GM12878 (cell line): Measurements from ENCODE around the gene ZNF813. TPM values are rescaled to one million over a fixed set of nuclear protein-coding genes. Genes with fewer than 3 reads are reported as not detected.

Experiments used
- ATAC-seq: fragments of 200-7000 bp; cut with Tn5 transposase; 3 replicates; pipeline ENCODE4 v1.9.1; 2020; ENCODE audit warnings: mild to moderate bottlenecking, moderate library complexity
- BruUV-seq: library from RNA; stranded (reverse); fragments of 400-500 nt; replicated peaks from 2 replicates; lab custom pipeline; 2021; lab: Mats Ljungman, UMichigan
- CTCF ChIA-PET: fragments of 300-600 bp; sonication (Branson Sonifier 250); formaldehyde crosslinking; extraction: SDS; loops from one replicate; lab custom pipeline; 2021; ENCODE audit warnings: inconsistent platforms; lab: Yijun Ruan, JAX
- POLR2A ChIA-PET: fragments of 350-600 bp; formaldehyde crosslinking; extraction: SDS; loops from one replicate; lab custom pipeline; 2021; ENCODE audit warnings: inconsistent platforms; lab: Charles Lee
- RAD21 ChIA-PET: fragments of 300-600 bp; sonication (Branson Sonifier 250); formaldehyde crosslinking; loops from one replicate; lab custom pipeline; 2023; ENCODE audit warnings: antibody characterized with exemption; ENCODE audit not compliant: unreplicated experiment; lab: Charles Lee
- SMC1A ChIA-PET: fragments of 300-600 bp; sonication (Branson Sonifier 250); formaldehyde crosslinking; loops from one replicate; lab custom pipeline; 2023; ENCODE audit not compliant: unreplicated experiment, uncharacterized antibody; lab: Charles Lee
- DNase-seq: peaks from one replicate; pipeline ENCODE4 v3.0.0-alpha.2; 2011; ENCODE audit warnings: low read depth, low spot score
- FAIRE-seq: peaks from 3 replicates; lab custom pipeline; 2011; peaks lifted over from hg19 to GRCh38; lab: Jason Lieb, UNC
- H2AFZ ChIP-seq: 2 replicates; pipeline ENCODE4 v1.6.0; 2011; ENCODE audit warnings: low read depth, low read length, control low read depth; ENCODE audit not compliant: control insufficient read depth
- H3K27ac ChIP-seq: 2 replicates; pipeline ENCODE4 v1.5.1; 2011; ENCODE audit warnings: control low read depth; ENCODE audit not compliant: control insufficient read depth, insufficient read depth
- H3K27me3 ChIP-seq, 2 experiments: replicated peaks in 1 of 2; 2 replicates each; pipeline versions ENCODE4 v1.6.0 to v1.6.1; 2011; ENCODE audit warnings: low read length in 1 of 2; ENCODE audit not compliant: control insufficient read depth in 2 of 2, insufficient read depth in 2 of 2
- H3K36me3 ChIP-seq, 2 experiments: 2 replicates each; pipeline ENCODE4 v1.5.1; 2011; ENCODE audit warnings: low read length in 1 of 2; ENCODE audit not compliant: control insufficient read depth in 2 of 2, insufficient read depth in 2 of 2
- H3K4me1 ChIP-seq: 2 replicates; pipeline ENCODE4 v1.6.1; 2011; ENCODE audit warnings: mild to moderate bottlenecking, low read length, moderate library complexity, mixed read lengths; ENCODE audit not compliant: control insufficient read depth, insufficient read depth
- H3K4me2 ChIP-seq: 2 replicates; pipeline ENCODE4 v1.6.0; 2011; ENCODE audit warnings: control low read depth; ENCODE audit not compliant: control insufficient read depth, insufficient read depth
- H3K4me3 ChIP-seq: fragments of 200-600 bp; sonication (generic); 2 replicates; pipeline ENCODE4 v1.5.1; 2016
- H3K79me2 ChIP-seq: 2 replicates; pipeline ENCODE4 v1.6.0; 2011; ENCODE audit warnings: low read length; ENCODE audit not compliant: control insufficient read depth, insufficient read depth
- H3K9ac ChIP-seq: 2 replicates; pipeline ENCODE4 v1.8.0; 2011; ENCODE audit warnings: low read length, control low read depth, mixed read lengths; ENCODE audit not compliant: control insufficient read depth, insufficient read depth
- H3K9me3 ChIP-seq: replicated peaks from 3 replicates; pipeline ENCODE4 v1.5.1; 2011; ENCODE audit warnings: mild to moderate bottlenecking, low read length; ENCODE audit not compliant: control insufficient read depth, insufficient read depth
- H4K20me1 ChIP-seq: 2 replicates; pipeline ENCODE4 v1.6.0; 2011; ENCODE audit not compliant: control insufficient read depth, insufficient read depth
- BRCA1 ChIP-seq: IDR thresholded peaks from 2 replicates; pipeline ENCODE4 v1.6.1; 2011; ENCODE audit warnings: low read depth, low read length, improper control_type of control experiment
- EED ChIP-seq: sonication (generic); IDR thresholded peaks from 2 replicates; pipeline ENCODE4 v1.6.1; 2016; ENCODE audit warnings: antibody characterized with exemption, low read depth
- JUNB ChIP-seq: IDR thresholded peaks from 2 replicates; pipeline ENCODE4 v1.6.1; 2016; ENCODE audit warnings: antibody characterized with exemption, mild to moderate bottlenecking
- LARP7 ChIP-seq: fragments of 450-650 bp; IDR thresholded peaks from 2 replicates; pipeline ENCODE4 v1.6.1; 2017; ENCODE audit warnings: mild to moderate bottlenecking
- MXI1 ChIP-seq: fragments of 150-350 bp; IDR thresholded peaks from 2 replicates; pipeline ENCODE4 v1.6.1; 2011; ENCODE audit warnings: low read depth, mild to moderate bottlenecking, inconsistent platforms, low read length, improper control_type of control experiment
- NFXL1 ChIP-seq: fragments of 450-650 bp; IDR thresholded peaks from 2 replicates; pipeline ENCODE4 v1.6.1; 2017; ENCODE audit warnings: antibody characterized with exemption, mild to moderate bottlenecking, borderline replicate concordance
- RAD21 ChIP-seq: IDR thresholded peaks from 2 replicates; pipeline ENCODE4 v1.6.1; 2011; ENCODE audit warnings: mild to moderate bottlenecking, low read depth, low read length, moderate library complexity; ENCODE audit not compliant: insufficient read depth
- SMC3 ChIP-seq: IDR thresholded peaks from 2 replicates; pipeline ENCODE4 v1.6.1; 2011; ENCODE audit warnings: low read length, improper control_type of control experiment, borderline replicate concordance
- ZNF207 ChIP-seq: fragments of 450-650 bp; IDR thresholded peaks from 2 replicates; pipeline ENCODE4 v1.6.1; 2014; ENCODE audit warnings: antibody characterized with exemption, mild to moderate bottlenecking, borderline replicate concordance
- WGBS: methylation state at CpG from one replicate; pipeline ENCODE4 v1.1.6; 2016; ENCODE audit warnings: low lambda C conversion rate; ENCODE audit not compliant: insufficient replicate concordance, insufficient coverage; ENCODE audit errors: missing lambda C conversion rate; 5-methylcytosine and 5-hydroxymethylcytosine counted together
- in situ Hi-C: fragments of 300-500 bp; cut with MboI; formaldehyde crosslinking; loops from 9 replicates; pipeline ENCODE4 v1.14.3; 2018; ENCODE audit warnings: mixed read lengths
- intact Hi-C: fragments of 100-400 bp; cut with micrococcal nuclease; formaldehyde crosslinking; loops from one replicate; pipeline ENCODE4 v1.14.2; 2022; ENCODE audit not compliant: unreplicated experiment
- polyA plus RNA-seq, 11 experiments: library from polyadenylated mRNA; depleted of rRNA in 4 of 11; unstranded in 6 of 11; stranded (reverse) in 5 of 11; fragments of >200 nt; fragmentation: Nextera tagmentation in 4 of 11; fragmentation: Illumina TruSeq in 1 of 11; extraction: Ambion mirVana in 4 of 11; extraction: Trizol in 1 of 11; gene quantifications; 1 replicate in 1 of 11; 2 replicates in 10 of 11; pipeline versions ENCODE4 v1.2.1 to v1.2.3, GENCODE V29; 2011 to 2016; ENCODE audit warnings: inconsistent platforms in 2 of 11, missing spikeins in 2 of 11, low read depth in 1 of 11
- total RNA-seq, 4 experiments: library from RNA; depleted of rRNA in 3 of 4; stranded (reverse); fragments of >200 nt in 3 of 4; fragmentation: Illumina TruSeq in 1 of 4; extraction: Trizol in 1 of 4; gene quantifications; 2 replicates each; pipeline versions ENCODE4 v1.2.1 to v1.2.3, GENCODE V29; 2013 to 2021
- TF ChIP-seq, protein P1 (sequence below): fragments of 450-650 bp; IDR thresholded peaks from 2 replicates; pipeline ENCODE4 v1.6.1; 2017; ENCODE audit warnings: borderline replicate concordance
- TF ChIP-seq, protein P2 (sequence below): fragments of 450-650 bp; formaldehyde crosslinking; IDR thresholded peaks from 2 replicates; pipeline ENCODE4 v1.4.0; 2022; ENCODE audit warnings: mild to moderate bottlenecking, moderate library complexity
- TF ChIP-seq, protein P3 (sequence below): fragments of 450-650 bp; formaldehyde crosslinking; IDR thresholded peaks from 2 replicates; pipeline ENCODE4 v1.5.0; 2022; ENCODE audit warnings: mild to moderate bottlenecking, missing genetic modification characterization
- TF ChIP-seq, protein P4 (sequence below), 3 experiments: IDR thresholded peaks in 2 of 3; conservative IDR thresholded peaks in 1 of 3; 2 replicates each; pipeline ENCODE4 v1.5.1; 2011; ENCODE audit warnings: low read depth in 3 of 3, low read length in 3 of 3, mild to moderate bottlenecking in 3 of 3, control low read depth in 2 of 3, moderate library complexity in 2 of 3, inconsistent platforms in 1 of 3, mixed read lengths in 1 of 3; ENCODE audit not compliant: control insufficient read depth in 2 of 3, insufficient read depth in 1 of 3; ENCODE audit errors: extremely low read depth in 1 of 3

Gene ZNF813
- total and polyA plus RNA-seq, 10 of the 15 experiments (the other 5 are each of a cell fraction or from before 2014, with no cell fraction given), result 0.27 to 4.8 (median 2.6) TPM

DNA sequence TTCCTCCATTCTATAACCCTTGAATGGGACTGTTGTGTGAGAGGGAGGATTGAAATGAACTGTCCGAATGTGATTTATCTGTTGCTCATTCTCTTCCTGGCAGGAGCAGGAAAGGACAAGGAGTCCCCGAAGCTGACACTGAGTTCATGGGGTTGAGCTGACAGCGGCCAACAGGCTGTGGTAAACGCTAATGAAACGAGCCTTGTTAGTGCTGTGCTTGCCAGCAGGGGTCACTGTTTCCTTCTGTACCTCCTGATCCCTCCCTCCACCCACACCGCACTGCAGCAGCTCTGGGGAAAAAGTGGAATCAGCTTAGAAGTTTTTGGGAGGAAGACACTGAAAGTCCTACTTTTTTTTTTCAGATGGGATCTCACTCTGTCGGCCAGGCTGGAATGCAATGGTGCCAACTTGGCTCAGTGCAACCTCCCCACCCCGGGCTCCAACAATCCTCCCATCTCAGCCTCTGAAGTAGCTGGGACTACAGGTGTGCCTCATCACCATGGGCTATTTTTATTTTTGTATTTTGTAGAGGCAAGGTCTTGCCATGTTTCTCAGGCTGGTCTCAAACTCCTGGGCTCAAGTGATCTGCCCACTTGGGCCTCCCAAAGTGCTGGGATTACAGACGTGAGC lies 42.5 kb upstream of the ZNF813 start:
- Histone ChIP-seq H3K9me3 (no peaks in the 10 kb centered on the region), H3K9ac (no peak overlapping the region), H2AFZ (no peak overlapping the region), H3K36me3 (no peaks in the 10 kb centered on the region), H3K4me1 (no peaks in the 10 kb centered on the region), H3K27me3 (no peaks in the 10 kb centered on the region), H4K20me1 (no peaks in the 10 kb centered on the region), H3K27ac (no peak overlapping the region), H3K4me2 (no peak overlapping the region), H3K4me3 (no peak overlapping the region), H3K79me2 (no peaks in the 10 kb centered on the region)
- DNase-seq (peak; percentile 15), ATAC-seq (peak; percentile 86), FAIRE-seq (peak; percentile 78)
- intact Hi-C loops, result loop anchor here (10.0 kb wide), 1 partner anchor 600 kb away; no protein-coding TSS in a partner anchor
- WGBS, result 50% methylated on average over 9 of the region's 9 CpGs
- ChIA-PET CTCF (interaction anchor here (0.8 to 2.8 kb wide), 15 partner anchors 9 to 809 kb away, joined by 3 to 16 read pairs (median 4); no protein-coding TSS in a partner anchor), SMC1A (interaction anchor here (0.6 to 1.2 kb wide), 4 partner anchors 44 to 599 kb away, joined by 3 to 5 read pairs (median 4); no protein-coding TSS in a partner anchor), RAD21 (interaction anchor here (0.7 to 2.3 kb wide), 5 partner anchors 30 to 712 kb away, joined by 3 to 13 read pairs (median 3); partner anchors contain the start of gene CNOT3), POLR2A (no interaction called here)
- in situ Hi-C loops, result loop anchor here (10.0 kb wide), 1 partner anchor 600 kb away; no protein-coding TSS in a partner anchor
- no TSS peak for BruUV-seq
- TF ChIP-seq RAD21 (peak; percentile 69), NFXL1 (no peak), SMC3 (peak; percentile 64), MXI1 (no peak), ZNF207 (no peak), EED (no peak), JUNB (no peak), LARP7 (no peak), BRCA1 (no peak)
- TF ChIP-seq, protein P1, sequence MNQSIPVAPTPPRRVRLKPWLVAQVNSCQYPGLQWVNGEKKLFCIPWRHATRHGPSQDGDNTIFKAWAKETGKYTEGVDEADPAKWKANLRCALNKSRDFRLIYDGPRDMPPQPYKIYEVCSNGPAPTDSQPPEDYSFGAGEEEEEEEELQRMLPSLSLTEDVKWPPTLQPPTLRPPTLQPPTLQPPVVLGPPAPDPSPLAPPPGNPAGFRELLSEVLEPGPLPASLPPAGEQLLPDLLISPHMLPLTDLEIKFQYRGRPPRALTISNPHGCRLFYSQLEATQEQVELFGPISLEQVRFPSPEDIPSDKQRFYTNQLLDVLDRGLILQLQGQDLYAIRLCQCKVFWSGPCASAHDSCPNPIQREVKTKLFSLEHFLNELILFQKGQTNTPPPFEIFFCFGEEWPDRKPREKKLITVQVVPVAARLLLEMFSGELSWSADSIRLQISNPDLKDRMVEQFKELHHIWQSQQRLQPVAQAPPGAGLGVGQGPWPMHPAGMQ, result no peak
- TF ChIP-seq, protein P2, sequence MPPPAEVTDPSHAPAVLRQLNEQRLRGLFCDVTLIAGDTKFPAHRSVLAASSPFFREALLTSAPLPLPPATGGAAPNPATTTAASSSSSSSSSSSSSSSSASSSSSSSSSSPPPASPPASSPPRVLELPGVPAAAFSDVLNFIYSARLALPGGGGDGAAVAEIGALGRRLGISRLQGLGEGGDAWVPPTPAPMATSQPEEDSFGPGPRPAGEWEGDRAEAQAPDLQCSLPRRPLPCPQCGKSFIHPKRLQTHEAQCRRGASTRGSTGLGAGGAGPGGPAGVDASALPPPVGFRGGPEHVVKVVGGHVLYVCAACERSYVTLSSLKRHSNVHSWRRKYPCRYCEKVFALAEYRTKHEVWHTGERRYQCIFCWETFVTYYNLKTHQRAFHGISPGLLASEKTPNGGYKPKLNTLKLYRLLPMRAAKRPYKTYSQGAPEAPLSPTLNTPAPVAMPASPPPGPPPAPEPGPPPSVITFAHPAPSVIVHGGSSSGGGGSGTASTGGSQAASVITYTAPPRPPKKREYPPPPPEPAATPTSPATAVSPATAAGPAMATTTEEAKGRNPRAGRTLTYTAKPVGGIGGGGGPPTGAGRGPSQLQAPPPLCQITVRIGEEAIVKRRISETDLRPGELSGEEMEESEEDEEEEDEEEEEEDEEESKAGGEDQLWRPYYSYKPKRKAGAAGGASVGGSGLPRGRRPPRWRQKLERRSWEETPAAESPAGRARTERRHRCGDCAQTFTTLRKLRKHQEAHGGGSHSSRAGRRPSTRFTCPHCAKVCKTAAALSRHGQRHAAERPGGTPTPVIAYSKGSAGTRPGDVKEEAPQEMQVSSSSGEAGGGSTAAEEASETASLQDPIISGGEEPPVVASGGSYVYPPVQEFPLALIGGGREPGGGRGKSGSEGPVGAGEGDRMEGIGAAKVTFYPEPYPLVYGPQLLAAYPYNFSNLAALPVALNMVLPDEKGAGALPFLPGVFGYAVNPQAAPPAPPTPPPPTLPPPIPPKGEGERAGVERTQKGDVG (CRISPR knock-in tag), result no peak
- TF ChIP-seq, protein P3, sequence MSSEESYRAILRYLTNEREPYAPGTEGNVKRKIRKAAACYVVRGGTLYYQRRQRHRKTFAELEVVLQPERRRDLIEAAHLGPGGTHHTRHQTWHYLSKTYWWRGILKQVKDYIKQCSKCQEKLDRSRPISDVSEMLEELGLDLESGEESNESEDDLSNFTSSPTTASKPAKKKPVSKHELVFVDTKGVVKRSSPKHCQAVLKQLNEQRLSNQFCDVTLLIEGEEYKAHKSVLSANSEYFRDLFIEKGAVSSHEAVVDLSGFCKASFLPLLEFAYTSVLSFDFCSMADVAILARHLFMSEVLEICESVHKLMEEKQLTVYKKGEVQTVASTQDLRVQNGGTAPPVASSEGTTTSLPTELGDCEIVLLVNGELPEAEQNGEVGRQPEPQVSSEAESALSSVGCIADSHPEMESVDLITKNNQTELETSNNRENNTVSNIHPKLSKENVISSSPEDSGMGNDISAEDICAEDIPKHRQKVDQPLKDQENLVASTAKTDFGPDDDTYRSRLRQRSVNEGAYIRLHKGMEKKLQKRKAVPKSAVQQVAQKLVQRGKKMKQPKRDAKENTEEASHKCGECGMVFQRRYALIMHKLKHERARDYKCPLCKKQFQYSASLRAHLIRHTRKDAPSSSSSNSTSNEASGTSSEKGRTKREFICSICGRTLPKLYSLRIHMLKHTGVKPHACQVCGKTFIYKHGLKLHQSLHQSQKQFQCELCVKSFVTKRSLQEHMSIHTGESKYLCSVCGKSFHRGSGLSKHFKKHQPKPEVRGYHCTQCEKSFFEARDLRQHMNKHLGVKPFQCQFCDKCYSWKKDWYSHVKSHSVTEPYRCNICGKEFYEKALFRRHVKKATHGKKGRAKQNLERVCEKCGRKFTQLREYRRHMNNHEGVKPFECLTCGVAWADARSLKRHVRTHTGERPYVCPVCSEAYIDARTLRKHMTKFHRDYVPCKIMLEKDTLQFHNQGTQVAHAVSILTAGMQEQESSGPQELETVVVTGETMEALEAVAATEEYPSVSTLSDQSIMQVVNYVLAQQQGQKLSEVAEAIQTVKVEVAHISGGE (CRISPR knock-in tag), result no peak
- TF ChIP-seq, protein P4, sequence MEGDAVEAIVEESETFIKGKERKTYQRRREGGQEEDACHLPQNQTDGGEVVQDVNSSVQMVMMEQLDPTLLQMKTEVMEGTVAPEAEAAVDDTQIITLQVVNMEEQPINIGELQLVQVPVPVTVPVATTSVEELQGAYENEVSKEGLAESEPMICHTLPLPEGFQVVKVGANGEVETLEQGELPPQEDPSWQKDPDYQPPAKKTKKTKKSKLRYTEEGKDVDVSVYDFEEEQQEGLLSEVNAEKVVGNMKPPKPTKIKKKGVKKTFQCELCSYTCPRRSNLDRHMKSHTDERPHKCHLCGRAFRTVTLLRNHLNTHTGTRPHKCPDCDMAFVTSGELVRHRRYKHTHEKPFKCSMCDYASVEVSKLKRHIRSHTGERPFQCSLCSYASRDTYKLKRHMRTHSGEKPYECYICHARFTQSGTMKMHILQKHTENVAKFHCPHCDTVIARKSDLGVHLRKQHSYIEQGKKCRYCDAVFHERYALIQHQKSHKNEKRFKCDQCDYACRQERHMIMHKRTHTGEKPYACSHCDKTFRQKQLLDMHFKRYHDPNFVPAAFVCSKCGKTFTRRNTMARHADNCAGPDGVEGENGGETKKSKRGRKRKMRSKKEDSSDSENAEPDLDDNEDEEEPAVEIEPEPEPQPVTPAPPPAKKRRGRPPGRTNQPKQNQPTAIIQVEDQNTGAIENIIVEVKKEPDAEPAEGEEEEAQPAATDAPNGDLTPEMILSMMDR (IDR thresholded peaks at IDR 0.05 in 2 of 3, conservative IDR thresholded peaks at IDR 0.05 in 1 of 3; ENCODE audit: control insufficient read depth in 2 of 3, extremely low read depth in 1 of 3, insufficient read depth in 1 of 3, low read depth in 3 of 3, low read length in 3 of 3), result peak; percentile 52 to 71 (median 66); a peak in 4 of 6 replicates
